GM18508 (cell line): ENCODE results near the gene PDE8A.

Experiments
- ATAC-seq: cut with Tn5 transposase; IDR thresholded peaks from one replicate; pipeline ENCODE4 v1.9.1; 2021; ENCODE audit warnings: moderate number of reproducible peaks; ENCODE audit not compliant: insufficient read depth, unreplicated experiment

PDE8A gene

DNA sequence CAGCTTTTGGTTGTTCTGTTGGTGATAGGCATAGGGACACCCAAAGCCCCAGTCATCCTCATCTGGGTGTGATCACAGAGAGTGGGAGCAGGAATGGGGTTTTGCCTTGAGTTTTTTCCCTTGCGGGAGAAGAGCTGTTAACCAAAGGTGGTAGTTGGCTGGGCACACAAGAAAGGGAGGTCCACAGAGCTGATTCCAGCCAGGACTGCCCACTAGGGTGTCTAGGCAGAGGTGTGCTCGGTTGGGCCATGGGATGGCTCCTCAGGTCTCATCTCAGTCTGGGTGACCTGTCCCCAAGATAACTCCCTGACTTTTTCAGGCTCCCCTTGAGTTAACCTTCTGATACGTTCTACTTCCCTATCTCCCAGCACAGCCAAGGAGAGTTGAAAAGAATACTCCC lies 134.8 kb downstream of the PDE8A start:
- ATAC-seq = no peak

DNA sequence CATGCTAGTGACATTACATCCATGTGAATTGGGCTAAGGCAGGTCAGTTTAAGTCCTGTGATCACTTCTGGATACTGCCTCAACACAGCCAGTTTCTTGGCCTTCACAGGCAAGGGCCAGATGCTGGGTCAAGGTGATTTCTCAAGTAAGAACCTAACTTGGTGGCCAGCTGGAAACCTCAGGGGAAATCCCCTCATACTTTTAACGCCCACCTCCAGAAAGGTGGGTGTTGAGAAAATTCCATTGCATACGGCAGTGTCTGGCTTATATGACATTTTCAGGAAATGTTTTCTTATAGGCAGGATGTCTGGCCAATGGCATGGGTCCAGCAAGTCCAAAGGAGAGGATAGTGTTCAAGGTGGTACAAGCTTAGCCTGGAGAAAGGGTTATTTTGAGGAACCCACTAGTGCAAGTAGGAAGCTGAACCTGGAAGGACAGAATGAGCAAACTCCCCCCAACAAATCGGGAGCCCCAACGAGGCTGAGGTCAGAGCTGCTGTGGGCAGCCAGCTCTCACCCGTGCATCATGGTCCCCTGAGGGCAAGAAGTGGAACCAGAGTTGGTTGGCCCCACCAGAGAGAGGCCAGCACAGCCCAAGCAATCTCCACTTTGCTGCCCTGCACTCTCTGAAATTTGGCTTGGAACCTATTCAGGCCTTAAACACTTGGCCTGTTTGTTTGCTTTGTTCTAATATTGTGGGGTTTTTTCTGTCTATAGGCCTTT lies 135.4 kb downstream of the PDE8A start:
- ATAC-seq = no peak

DNA sequence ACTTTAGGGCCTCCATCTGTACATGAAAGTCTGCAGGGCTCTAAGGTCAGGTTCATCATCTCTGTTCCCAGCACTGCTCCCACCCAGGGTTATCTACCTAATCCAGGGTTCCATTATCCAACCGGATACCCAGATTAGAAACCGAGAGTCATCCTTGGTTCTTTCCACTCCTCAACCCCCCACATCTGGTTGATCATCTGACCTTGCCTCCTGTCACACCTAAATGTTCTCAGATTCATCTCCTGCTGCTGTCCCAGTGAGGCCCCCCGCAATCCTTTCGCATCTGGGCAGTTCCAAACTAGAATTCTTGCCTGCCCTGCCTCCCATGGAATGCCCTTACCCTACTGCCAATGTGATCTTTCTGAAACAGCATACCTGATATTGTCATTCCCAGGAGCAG lies 136.5 kb downstream of the PDE8A start:
- no peak for ATAC-seq

DNA sequence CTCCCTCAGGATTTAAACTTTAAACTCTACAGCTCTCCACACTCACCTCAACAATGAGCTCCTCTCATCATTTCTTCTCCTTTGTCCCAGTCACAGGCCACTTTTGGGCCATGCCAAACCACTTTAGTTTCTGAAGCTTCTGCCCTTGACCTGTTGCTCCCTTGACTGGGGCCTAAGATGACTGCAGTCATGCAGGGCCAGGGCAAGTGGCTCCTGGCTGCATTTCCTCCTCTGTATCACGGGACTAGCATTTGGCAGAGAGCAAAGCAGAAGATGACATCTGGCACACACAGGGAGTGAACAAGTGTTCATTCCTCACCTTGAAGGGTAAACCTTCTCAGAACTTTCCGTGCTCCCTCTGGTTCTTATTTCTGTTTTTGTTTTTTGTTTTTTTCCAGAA lies 136.9 kb downstream of the PDE8A start:
- ATAC-seq = no peak

DNA sequence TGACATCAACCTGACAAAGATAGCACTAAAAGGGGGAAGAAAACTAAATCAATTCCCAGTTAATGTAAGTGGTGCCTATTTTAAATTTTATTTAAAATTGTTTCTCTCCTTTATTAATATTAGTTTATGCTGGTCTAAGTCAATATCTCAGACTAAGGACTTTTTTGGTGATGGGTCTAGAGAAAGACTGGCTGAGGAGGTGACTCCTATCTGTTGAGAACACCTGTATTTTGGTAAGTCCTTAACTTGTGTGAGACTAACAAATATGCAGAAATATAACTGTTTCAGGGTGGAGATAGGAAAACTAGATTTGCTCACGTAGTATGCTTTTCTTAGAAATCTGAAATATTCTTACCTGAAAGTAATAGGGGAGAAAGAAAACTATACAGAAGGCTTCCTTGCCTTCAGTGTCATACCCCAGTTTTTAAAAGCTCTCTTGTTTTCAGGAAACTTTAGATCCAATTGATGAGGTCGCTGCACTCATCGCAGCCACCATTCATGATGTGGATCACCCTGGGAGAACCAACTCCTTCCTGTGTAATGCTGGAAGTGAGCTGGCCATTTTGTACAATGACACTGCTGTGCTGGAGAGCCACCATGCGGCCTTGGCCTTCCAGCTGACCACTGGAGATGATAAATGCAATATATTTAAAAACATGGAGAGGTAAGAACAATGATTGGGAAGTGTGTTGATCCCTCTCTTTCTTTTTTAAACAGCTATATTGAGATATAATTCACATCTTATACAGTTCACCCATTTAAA lies 138.9 kb downstream of the PDE8A start:
- ATAC-seq = no peak

- no peak for ATAC-seq
Observed at GRCh38 chr15:85124173-85124572, 142.5 kb downstream of the PDE8A start.

DNA sequence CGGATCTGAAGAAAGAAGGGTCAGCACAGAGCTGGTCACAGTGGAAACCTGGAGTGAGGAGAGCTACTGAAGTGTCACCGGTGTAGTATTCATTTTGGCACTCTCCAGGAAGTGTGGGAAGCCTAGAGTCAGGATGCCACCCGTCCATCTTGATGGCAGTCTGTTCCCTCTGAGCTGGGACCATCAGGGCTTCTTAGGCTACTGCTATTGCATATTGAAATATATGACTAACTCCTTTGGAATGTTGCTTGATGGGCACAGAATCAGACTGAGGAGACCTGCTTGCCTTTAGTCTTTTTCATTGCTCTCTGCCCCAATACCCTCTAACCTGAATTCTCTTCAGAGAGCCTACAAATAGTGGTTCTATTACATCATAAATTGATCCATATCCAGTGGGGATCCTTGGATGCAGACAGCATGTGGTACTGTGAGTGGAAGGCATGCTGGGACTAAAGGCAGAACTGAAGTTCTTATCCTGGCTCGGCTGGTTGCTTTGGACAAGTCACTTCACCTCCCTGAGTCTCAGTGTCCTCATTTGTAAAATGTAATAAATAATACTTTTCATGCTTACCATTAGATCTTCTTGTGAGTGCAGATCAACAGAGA lies 143.5 kb downstream of the PDE8A start:
- no peak for ATAC-seq

DNA sequence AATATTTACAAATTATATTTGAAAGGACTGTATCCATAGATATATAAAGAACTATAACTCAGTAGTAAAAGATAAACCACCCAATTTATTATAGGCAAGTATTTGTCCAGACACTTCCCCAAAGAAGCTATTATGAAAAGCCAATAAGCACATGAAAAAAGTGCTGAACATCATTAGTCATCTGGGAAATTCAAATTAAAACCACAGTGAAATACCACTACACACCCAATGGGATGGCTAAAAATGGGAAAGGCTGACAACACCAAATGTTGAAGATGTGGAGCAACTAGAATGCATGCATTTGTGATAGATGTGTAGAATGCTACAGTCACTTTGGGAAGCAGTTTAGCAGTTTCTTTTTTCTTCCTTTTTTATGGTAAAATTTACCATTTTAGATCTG lies 147.0 kb downstream of the PDE8A start:
- no peak for ATAC-seq

GRCh38 chr15:85129881-85130280 lies 148.2 kb downstream of the PDE8A start:
- no peak for ATAC-seq

- no peak for ATAC-seq
Observed at GRCh38 chr15:85131915-85132314, 150.3 kb downstream of the PDE8A start.

- no peak for ATAC-seq
Observed at GRCh38 chr15:85133709-85134108, 152.1 kb downstream of the PDE8A start.

- no peak for ATAC-seq
Observed at GRCh38 chr15:85137489-85138168, 156.0 kb downstream of the PDE8A start.

DNA sequence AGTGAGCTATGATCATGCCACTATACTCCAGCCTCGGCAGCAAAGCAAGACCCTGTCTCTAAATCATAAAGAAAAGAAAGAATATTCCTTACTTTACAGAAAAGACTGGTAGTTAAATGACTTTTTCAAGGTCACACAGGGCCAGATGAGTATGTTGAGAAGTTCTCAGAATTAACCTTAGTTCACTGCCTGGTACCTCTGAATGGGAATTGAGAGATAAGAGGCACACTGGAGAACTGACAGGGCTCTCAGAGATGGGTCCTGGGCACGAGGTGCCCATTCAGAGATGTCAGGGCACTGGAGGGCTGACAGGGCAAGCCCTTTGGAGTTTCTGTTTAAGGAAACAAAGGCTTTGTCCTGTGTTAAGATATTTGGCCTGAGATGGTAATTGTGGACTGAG lies 157.7 kb downstream of the PDE8A start:
- no peak for ATAC-seq

- ATAC-seq = no peak
Observed at GRCh38 chr15:85141726-85142125, 160.1 kb downstream of the PDE8A start.

DNA sequence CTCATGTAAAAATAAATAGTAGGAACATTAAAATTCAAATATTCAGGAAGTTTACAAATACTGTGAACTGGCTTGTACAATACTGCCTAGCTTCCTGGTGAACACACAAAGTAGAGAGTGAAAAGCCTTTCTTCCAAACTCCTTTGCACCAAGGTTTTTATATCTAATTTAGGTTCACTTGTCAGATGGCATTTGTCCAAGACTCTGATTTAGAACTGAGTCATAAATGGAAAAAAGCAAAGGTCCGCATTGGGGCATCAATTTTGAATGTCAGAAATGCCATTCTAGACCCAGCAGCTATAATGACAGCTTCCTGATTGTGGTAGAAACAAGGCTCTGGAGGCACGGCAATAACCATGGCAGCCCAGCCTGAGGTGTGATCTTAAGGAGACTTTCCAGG lies 160.7 kb downstream of the PDE8A start:
- no peak for ATAC-seq

- ATAC-seq = no peak
Observed at GRCh38 chr15:85149465-85150129, 167.9 kb downstream of the PDE8A start.

- ATAC-seq = no peak
Observed at GRCh38 chr15:85150130-85150480, 168.4 kb downstream of the PDE8A start.

DNA sequence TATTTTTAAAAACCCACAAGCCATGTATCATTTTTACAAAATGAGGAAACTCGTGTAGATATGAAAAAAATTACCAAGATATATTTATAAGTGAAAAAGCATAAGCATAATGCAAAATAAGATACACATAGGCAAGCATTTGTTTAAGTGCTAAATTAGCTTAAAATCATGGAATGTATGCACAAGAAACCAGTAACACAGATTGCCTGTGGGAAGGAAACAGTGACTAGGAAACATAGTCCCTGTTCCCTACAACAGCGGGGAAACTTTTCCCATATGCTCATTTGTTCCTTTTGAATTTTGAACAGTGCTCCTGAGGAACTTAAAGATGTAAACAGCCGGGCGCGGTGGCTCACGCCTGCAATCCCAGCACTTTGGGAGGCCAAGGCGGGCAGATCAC lies 169.5 kb downstream of the PDE8A start:
- no peak for ATAC-seq

DNA sequence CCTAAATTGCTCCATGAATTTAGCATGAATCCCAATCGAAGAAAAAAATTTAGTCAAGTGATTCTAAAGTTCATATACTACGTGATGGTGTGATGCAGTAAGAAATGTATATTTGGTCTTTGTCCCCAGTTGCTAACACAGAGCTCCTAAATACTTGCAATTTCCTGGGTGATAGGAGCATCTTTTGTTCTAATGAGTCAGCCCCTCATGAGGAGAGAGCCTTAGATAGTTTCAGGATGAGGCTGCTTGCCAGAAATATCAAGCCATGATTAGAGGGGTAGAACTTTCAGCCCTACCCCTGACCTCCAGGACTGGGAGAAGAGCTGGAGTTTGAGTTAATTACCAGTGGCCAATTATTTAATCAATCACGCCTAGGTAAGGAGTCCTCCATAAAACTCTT lies 170.2 kb downstream of the PDE8A start:
- no peak for ATAC-seq

- ATAC-seq = no peak
Observed at GRCh38 chr15:85154061-85154460, 172.4 kb downstream of the PDE8A start.

DNA sequence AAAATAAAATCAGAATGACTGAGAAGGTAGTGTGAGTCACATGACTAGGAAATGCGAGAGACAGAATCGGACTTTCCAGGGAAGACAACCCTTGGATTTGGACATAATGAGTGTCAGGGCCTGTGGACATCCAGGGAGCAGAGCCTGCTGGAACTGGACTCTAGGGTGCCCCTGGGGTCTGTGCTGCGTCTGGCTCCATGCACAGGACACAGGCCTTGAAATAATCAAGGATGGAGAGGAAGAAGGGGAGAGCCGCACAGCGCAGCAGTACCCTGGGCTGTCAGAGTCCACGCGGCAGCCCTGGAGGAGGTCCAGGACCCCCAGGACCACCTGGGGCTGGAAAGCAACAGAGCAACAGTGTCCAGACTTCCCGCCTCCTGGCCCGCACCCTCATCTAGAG lies 173.7 kb downstream of the PDE8A start:
- no peak for ATAC-seq
